Heart right ventricle (tissue), 16 donors: ENCODE measurements around the gene SPEN. TPM values are rescaled to one million over a fixed set of nuclear protein-coding genes. Genes with fewer than 3 reads are reported as not detected.

Source experiments
- ATAC-seq, 8 donors: fragments of 200-7000 bp; cut with Tn5 transposase; one replicate each; pipeline ENCODE4 v1.9.1; 2020; ENCODE audit warnings: mild to moderate bottlenecking in 8 of 8, moderate library complexity in 8 of 8, moderate number of reproducible peaks in 1 of 8
- DNase-seq, 2 donors: peaks; one replicate each; pipeline ENCODE4 v3.0.0-alpha.2; 2020
- H3K27ac ChIP-seq, 10 donors: fragments of 200-600 bp; sonication (generic) in 2 of 10; one replicate each; pipeline versions ENCODE4 v1.5.0 to v1.8.0; 2020 to 2022; ENCODE audit warnings: mild to moderate bottlenecking in 3 of 10
- H3K27me3 ChIP-seq, 7 donors: fragments of 200-600 bp; one replicate each; pipeline ENCODE4 v1.8.0; 2021 to 2022; ENCODE audit warnings: mild to moderate bottlenecking in 2 of 7
- H3K36me3 ChIP-seq, 9 donors: fragments of 200-600 bp; sonication (generic) in 1 of 9; one replicate each; pipeline versions ENCODE4 v1.5.0 to v1.8.0; 2020 to 2022; ENCODE audit warnings: mild to moderate bottlenecking in 2 of 9
- H3K4me1 ChIP-seq, 9 donors: fragments of 200-600 bp; sonication (generic) in 1 of 9; one replicate each; pipeline versions ENCODE4 v1.5.0 to v1.8.0; 2020 to 2022; ENCODE audit warnings: mild to moderate bottlenecking in 4 of 9
- H3K4me3 ChIP-seq, 10 donors: fragments of 200-600 bp; sonication (generic) in 2 of 10; one replicate each; pipeline versions ENCODE4 v1.5.0 to v1.8.0; 2020 to 2022; ENCODE audit warnings: mild to moderate bottlenecking in 7 of 10, moderate library complexity in 2 of 10
- H3K9me3 ChIP-seq, 11 donors: fragments of 200-600 bp in 10 of 11; sonication (generic) in 2 of 11; one replicate each; pipeline versions ENCODE4 v1.5.0 to v1.8.0; 2013 to 2022; ENCODE audit warnings: mild to moderate bottlenecking in 2 of 11, control low read depth in 1 of 11, moderate library complexity in 1 of 11
- WGBS, 2 donors: extraction: QIAGEN DNeasy Blood & Tissue Kit; methylation state at CpG; one replicate each; pipeline ENCODE4 v1.1.7; 2013; ENCODE audit warnings: inconsistent platforms in 1 of 2; 5-methylcytosine and 5-hydroxymethylcytosine counted together
- intact Hi-C, 10 donors: fragments of 100-400 bp; cut with DNase I; formaldehyde crosslinking; loops; one replicate each; pipeline versions ENCODE4 v1.11.1 to v1.14.2; 2022
- polyA plus RNA-seq, 2 donors: library from polyadenylated mRNA; stranded (reverse); fragments of 200-250 nt; gene quantifications; one replicate each; pipeline ENCODE4 v1.2.3, GENCODE V29; 2013
- total RNA-seq, 10 donors: library from RNA; stranded (reverse); fragmentation: NEBNext Ultra II Directional in 3 of 10; extraction: Animal tissue kit (Norgen Biotek cat#: 25700) in 3 of 10; gene quantifications; one replicate each; pipeline versions ENCODE4 v1.2.1 to v1.2.4, GENCODE V29; 2021 to 2023
- TF ChIP-seq, protein P1 (sequence below), 9 donors: fragments of 200-600 bp; sonication (generic) in 2 of 9; IDR thresholded peaks; one replicate each; pipeline versions ENCODE4 v1.5.0 to v1.8.0; 2021 to 2022; ENCODE audit warnings: antibody characterized with exemption in 9 of 9, mild to moderate bottlenecking in 5 of 9, moderate library complexity in 1 of 9
- donor health status: Arrhythmogenic right ventricular cardiomyopathy.
- donor health status: ischemic (EF 13 %, LVEDD 7.1; RV severe dilation, severe dysfunction).
- donor health status: healthy with polysubstance abuse.
- donor health status: DM: no; HTN: yes; CAD: no.
- donor health status: DM: no; HTN: no; CAD: no.
- donor health status: ischemic (EF 25% LVEDD 6.9; RV normal size, moderate dysfunction).
- donor health status: ischemic (EF 25% LVEDD 5.7; RV mildly dilated, moderate dysfunction).
- donor health status: healthy.
- donor health status: DM: yes; HTN: yes; CAD: no.
- donor health status: Ischemic cardiomyopathy.
- donor health status: ischemic (EF 35%, LVEDD 5.7; RV mildly dilated, moderate dysfunction).
- donor health status: nonischemic (EF 11% LVEDD 7.7; RV severe dilation, severe dysfunction).
- donor health status: DM: yes; HTN: yes; CAD: no.
- donor health status: PGD.
- donor health status: ischemic (EF 29% LVEDD 5.4; RV normal size, mild dysfunction).
- donor health status: nonischemic (EF 23%, LVEDD 6.1; RV moderate dilation, normal function).

The SPEN gene
- total and polyA plus RNA-seq, 12 donors: 11.2 to 34.4 (median 27.1) TPM

- Histone ChIP-seq H3K27ac (peak overlapping the region; percentile 91 to 99 (median 96)), H3K9me3 (no peaks in the 10 kb centered on the region), H3K4me1 (peaks cover 4 to 74% (median 58%) of the 10 kb centered on the region in 9 donors), H3K27me3 (no peaks in the 10 kb centered on the region), H3K36me3 (no peaks in the 10 kb centered on the region), H3K4me3 (peak overlapping the region; percentile 68 to 95 (median 88))
- TF ChIP-seq, protein P1, sequence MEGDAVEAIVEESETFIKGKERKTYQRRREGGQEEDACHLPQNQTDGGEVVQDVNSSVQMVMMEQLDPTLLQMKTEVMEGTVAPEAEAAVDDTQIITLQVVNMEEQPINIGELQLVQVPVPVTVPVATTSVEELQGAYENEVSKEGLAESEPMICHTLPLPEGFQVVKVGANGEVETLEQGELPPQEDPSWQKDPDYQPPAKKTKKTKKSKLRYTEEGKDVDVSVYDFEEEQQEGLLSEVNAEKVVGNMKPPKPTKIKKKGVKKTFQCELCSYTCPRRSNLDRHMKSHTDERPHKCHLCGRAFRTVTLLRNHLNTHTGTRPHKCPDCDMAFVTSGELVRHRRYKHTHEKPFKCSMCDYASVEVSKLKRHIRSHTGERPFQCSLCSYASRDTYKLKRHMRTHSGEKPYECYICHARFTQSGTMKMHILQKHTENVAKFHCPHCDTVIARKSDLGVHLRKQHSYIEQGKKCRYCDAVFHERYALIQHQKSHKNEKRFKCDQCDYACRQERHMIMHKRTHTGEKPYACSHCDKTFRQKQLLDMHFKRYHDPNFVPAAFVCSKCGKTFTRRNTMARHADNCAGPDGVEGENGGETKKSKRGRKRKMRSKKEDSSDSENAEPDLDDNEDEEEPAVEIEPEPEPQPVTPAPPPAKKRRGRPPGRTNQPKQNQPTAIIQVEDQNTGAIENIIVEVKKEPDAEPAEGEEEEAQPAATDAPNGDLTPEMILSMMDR (IDR thresholded peaks at IDR 0.05): no peak
- DNase-seq: peak; percentile 30 to 51
- peak in 4 of 8 donors; percentile 3 to 13 (median 6) for ATAC-seq
- WGBS, 2 donors: 0 to 1% methylated on average over 62 to 104 of the region's 104 CpGs
- intact Hi-C loops: loop anchor here in 5 of 10 donors (1.0 to 5.0 kb wide), 4 partner anchors 14 to 39 kb away; no protein-coding TSS in a partner anchor
Measured at GRCh38 chr1:15848143-15848928, 829 bp downstream of the SPEN start.

- no peaks in the 10 kb centered on the region for H3K9me3 ChIP-seq
- peak; percentile 77 to 83 for DNase-seq
- TF ChIP-seq, protein P1 (IDR thresholded peaks at IDR 0.05): no peak
- WGBS, 2 donors: 0% methylated on average over 44 of the region's 44 CpGs
- peak; percentile 11 to 66 (median 60) for ATAC-seq
- intact Hi-C loops: loop anchor here in 5 of 10 donors (1.0 to 5.0 kb wide), 4 partner anchors 14 to 38 kb away; no protein-coding TSS in a partner anchor
- peaks cover 4 to 73% (median 64%) of the 10 kb centered on the region in 9 donors for H3K4me1 ChIP-seq
- no peaks in the 10 kb centered on the region for H3K36me3 ChIP-seq
- H3K27ac ChIP-seq: peak overlapping the region; percentile 91 to 99 (median 96)
- peak overlapping the region; percentile 68 to 95 (median 88) for H3K4me3 ChIP-seq
- no peaks in the 10 kb centered on the region for H3K27me3 ChIP-seq
Measured at GRCh38 chr1:15848929-15849774, 1.6 kb downstream of the SPEN start.

- WGBS, 2 donors: 0 to 1% methylated on average over 16 of the region's 16 CpGs
Measured at GRCh38 chr1:15849775-15850324, 2.3 kb downstream of the SPEN start.

More at GRCh38 chr1:15849775-15850324, 2.3 kb downstream of the SPEN start:
- H3K4me3 ChIP-seq: peak overlapping the region; percentile 68 to 95 (median 88)
- H3K36me3 ChIP-seq: no peaks in the 10 kb centered on the region
- H3K4me1 ChIP-seq: peaks cover 4 to 73% (median 59%) of the 10 kb centered on the region in 9 donors
- H3K27ac ChIP-seq: peak overlapping the region; percentile 91 to 99 (median 96)
- DNase-seq (peak in 1 of 2 donors; percentile 47), ATAC-seq (peak in 4 of 8 donors; percentile 4 to 18 (median 10))
- no peaks in the 10 kb centered on the region for H3K9me3 ChIP-seq
- H3K27me3 ChIP-seq: no peaks in the 10 kb centered on the region
- TF ChIP-seq, protein P1 (IDR thresholded peaks at IDR 0.05): no peak
- intact Hi-C loops: loop anchor here in 7 of 10 donors (2.0 to 5.0 kb wide), 4 partner anchors 15 to 72 kb away; no protein-coding TSS in a partner anchor
